ENCODE measurements around the gene DYNLT4. TPM values are rescaled to one million over a fixed set of nuclear protein-coding genes. Genes with fewer than 3 reads are reported as not detected.
A peak's percentile ranks its signal among the peaks of the same experiment; 100 is the strongest.
"Not testable (repeated sequence)": the region's sequence is repeated elsewhere in the genome, so short reads cannot be mapped to it uniquely, and the experiment has no call there.

DYNLT4 gene
- total and polyA plus RNA-seq, 8 donors, result 0.38 to 25.5 (median 2.5) TPM; not detected in 4

DNA sequence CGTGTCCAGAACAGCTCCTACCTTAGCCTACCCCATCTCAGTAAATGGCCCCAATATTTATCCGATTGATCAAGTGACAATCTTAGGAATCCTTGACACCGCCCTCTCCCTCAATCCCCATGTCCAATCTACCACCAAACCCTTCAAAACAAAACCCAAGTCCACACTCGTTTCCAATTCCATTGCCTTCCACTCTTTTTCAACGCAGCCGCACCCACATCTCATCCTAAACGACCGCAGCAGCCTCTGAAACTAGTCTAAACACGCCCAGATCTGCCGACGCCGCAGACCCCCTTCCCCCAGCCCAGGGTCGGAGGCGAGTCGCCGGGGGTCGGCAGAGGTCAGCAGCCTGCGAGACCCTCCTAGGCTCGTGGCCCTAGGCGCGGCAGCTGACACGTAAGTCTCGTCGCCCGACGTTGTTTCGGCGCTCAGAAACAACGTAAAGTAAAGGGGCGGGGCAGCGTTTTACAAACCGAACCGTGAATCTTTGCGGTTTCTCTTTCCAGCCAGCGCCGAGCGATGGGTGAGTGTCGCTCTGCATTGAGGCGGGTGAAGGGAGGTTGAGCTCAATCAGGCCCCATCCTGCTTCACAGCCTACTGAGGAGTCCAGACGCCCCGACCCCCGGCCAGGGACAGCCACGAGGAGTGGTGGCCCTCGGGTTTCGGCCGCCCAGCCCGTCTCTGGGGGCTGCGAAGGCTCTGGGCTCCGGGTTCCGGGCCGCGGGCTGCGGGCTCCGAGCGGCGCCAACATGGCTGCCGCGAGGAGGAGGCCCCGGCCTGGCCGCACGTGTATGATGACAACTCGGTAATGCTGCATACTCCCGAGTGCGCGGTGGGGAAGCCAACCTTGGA lies 31.8 kb downstream of the DYNLT4 start, which contains the start of gene RPS8:
RPS8 (plus strand) TSS at position 463 of the 852 bp plus-strand sequence; CDS start at position 520, 57 bp downstream.
- 0 to 1% (median 0%) methylated on average over 47 to 65 of the region's 65 CpGs for WGBS, 5 donors
- no peaks in the 10 kb centered on the region for H3K27me3 ChIP-seq
- peak within 1 kb of the TSS; percentile 66 to 93 (median 82) for H3K4me3 ChIP-seq
- DNase-seq, result peak; percentile 94 to 98
- H3K4me1 ChIP-seq, result peaks cover 20 to 36% (median 31%) of the 10 kb centered on the region in 4 donors
- H3K36me3 ChIP-seq, result peaks cover 37 to 42% (median 38%) of the 10 kb centered on the region in 4 donors
- TF ChIP-seq POLR2A (IDR thresholded peaks at IDR 0.05), result peak in 2 of 4 donors; percentile 75 to 93
- TF ChIP-seq EP300 (IDR thresholded peaks at IDR 0.05), result no peak
- peak; percentile 98 to 100 (median 99) for TF ChIP-seq POLR2AphosphoS5 (IDR thresholded peaks at IDR 0.05)
- TF ChIP-seq, protein P1, sequence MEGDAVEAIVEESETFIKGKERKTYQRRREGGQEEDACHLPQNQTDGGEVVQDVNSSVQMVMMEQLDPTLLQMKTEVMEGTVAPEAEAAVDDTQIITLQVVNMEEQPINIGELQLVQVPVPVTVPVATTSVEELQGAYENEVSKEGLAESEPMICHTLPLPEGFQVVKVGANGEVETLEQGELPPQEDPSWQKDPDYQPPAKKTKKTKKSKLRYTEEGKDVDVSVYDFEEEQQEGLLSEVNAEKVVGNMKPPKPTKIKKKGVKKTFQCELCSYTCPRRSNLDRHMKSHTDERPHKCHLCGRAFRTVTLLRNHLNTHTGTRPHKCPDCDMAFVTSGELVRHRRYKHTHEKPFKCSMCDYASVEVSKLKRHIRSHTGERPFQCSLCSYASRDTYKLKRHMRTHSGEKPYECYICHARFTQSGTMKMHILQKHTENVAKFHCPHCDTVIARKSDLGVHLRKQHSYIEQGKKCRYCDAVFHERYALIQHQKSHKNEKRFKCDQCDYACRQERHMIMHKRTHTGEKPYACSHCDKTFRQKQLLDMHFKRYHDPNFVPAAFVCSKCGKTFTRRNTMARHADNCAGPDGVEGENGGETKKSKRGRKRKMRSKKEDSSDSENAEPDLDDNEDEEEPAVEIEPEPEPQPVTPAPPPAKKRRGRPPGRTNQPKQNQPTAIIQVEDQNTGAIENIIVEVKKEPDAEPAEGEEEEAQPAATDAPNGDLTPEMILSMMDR (IDR thresholded peaks at IDR 0.05), result peak in 1 of 7 experiments; percentile 10
- peak within 1 kb of the TSS; percentile 93 to 99 (median 95) for H3K27ac ChIP-seq
- H3K9me3 ChIP-seq, result no peaks in the 10 kb centered on the region
- intact Hi-C loops (cut with DNase I; ENCODE audit: low total_unique reads), result no loop called here

DNA sequence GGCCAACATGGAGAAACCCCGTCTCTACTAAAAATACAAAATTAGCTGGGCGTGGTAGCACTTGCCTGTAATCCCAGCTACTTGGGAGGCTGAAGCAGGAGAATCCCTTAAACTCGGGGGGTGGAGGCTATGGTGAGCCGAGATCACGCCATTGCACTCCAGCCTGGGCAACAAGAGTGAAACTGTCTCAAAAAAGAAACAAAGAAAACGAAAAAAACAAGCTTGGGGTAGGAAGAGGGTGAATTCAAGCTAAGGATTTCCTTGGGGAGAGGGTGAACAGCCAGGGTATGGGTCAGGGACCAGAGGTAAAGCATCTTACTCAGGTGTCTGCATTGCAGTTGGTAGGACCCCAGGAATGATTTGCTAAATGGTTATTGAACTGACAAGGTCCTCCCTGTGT lies 40.7 kb downstream of the DYNLT4 start:
- H3K4me3 ChIP-seq; H3K4me1 ChIP-seq; intact Hi-C loops (cut with DNase I; ENCODE audit: low total_unique reads); DNase-seq; H3K9me3 ChIP-seq; H3K27me3 ChIP-seq; H3K27ac ChIP-seq: not testable (repeated sequence)
- 86 to 98% (median 93%) methylated on average over 6 of the region's 6 CpGs for WGBS, 5 donors
- H3K36me3 ChIP-seq, result peaks cover 0 to 38% (median 14%) of the 10 kb centered on the region in 4 donors

DNA sequence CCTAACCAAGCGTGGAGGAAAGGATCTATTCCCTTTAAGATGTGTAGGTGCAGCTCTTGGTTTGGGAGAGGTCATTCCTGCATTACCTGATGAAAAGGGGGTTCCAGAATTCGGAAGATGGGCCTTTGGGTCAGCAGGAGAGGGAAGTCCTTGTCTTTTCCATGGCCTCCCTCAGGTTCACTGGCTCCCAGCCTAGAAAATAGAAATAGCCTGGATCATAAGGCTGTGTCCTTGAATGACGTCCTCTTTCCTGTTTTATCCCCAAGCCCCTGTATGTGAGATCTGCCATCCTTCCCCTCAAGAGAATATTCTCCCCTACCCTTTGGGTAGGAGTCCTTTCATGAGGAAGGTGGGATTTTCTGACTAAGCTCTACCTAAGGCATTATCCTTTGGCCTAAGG lies 46.3 kb downstream of the DYNLT4 start:
- 90 to 98% (median 95%) methylated on average over 3 of the region's 3 CpGs for WGBS, 5 donors
- DNase-seq, result no peak
- H3K27ac ChIP-seq, result no peak overlapping the region
- no peaks in the 10 kb centered on the region for H3K9me3 ChIP-seq
- peaks cover 0 to 56% (median 28%) of the 10 kb centered on the region in 4 donors for H3K36me3 ChIP-seq
- no peaks in the 10 kb centered on the region for H3K4me1 ChIP-seq
- H3K27me3 ChIP-seq, result no peaks in the 10 kb centered on the region
- intact Hi-C loops (cut with DNase I; ENCODE audit: low total_unique reads), result no loop called here
- TF ChIP-seq, protein P1 (IDR thresholded peaks at IDR 0.05), result no peak
- no peak for TF ChIP-seq POLR2AphosphoS5 (IDR thresholded peaks at IDR 0.05)
- TF ChIP-seq EP300 (IDR thresholded peaks at IDR 0.05), result no peak
- no peak for TF ChIP-seq POLR2A (IDR thresholded peaks at IDR 0.05)
- no peak overlapping the region for H3K4me3 ChIP-seq

DNA sequence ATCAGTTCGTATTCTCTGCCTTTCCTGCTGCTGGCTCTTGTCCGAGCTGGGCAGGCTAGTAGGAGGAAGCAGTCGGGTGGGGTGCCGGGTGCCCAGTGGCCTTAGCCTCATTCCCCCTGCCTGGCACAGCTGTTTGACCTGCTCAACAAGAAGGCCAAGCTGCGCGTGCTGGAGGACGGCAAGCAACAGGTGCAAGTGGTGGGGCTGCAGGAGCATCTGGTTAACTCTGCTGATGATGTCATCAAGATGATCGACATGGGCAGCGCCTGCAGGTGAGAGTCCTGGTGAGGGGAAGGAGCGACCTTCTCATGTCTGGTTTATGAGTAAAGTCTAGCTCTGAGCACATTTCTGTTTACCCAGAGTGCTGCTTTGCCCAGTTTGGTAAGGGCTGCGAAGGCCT lies 48.1 kb downstream of the DYNLT4 start:
- TF ChIP-seq, protein P1 (IDR thresholded peaks at IDR 0.05), result no peak
- TF ChIP-seq POLR2AphosphoS5 (IDR thresholded peaks at IDR 0.05), result no peak
- TF ChIP-seq EP300 (IDR thresholded peaks at IDR 0.05), result no peak
- TF ChIP-seq POLR2A (IDR thresholded peaks at IDR 0.05), result no peak
- Histone ChIP-seq H3K27ac (no peak overlapping the region), H3K4me1 (no peaks in the 10 kb centered on the region), H3K36me3 (peaks cover 0 to 72% (median 34%) of the 10 kb centered on the region in 4 donors), H3K27me3 (no peaks in the 10 kb centered on the region), H3K9me3 (no peaks in the 10 kb centered on the region), H3K4me3 (no peak overlapping the region)
- DNase-seq, result no peak
- 85 to 96% (median 93%) methylated on average over 5 to 11 of the region's 11 CpGs for WGBS, 5 donors
- intact Hi-C loops (cut with DNase I; ENCODE audit: low total_unique reads), result no loop called here
